ENCODE measurements around the gene SOCS1. TPM values are rescaled to one million over a fixed set of nuclear protein-coding genes. Genes with fewer than 3 reads are reported as not detected.

The SOCS1 gene
- total RNA-seq, 1 donor = 1.1 TPM

- Histone ChIP-seq H3K27ac (ENCODE audit: low read depth, low read length) (no peak within 1 kb of the TSS), H3K9me3 (ENCODE audit: low read depth, low read length) (no peaks in the 10 kb centered on the region), H3K4me3 (ENCODE audit: insufficient read depth, low read length) (no peak within 1 kb of the TSS), H3K79me2 (ENCODE audit: insufficient read depth, low read length) (no peaks in the 10 kb centered on the region), H3K27me3 (ENCODE audit: insufficient read depth, low read length) (peaks cover 4% of the 10 kb centered on the region), H4K20me1 (ENCODE audit: insufficient read depth, low read length) (no peaks in the 10 kb centered on the region), H3K4me1 (ENCODE audit: insufficient read depth, low read length) (no peaks in the 10 kb centered on the region), H3K36me3 (ENCODE audit: insufficient read depth, low read length) (no peaks in the 10 kb centered on the region), H3K4me2 (ENCODE audit: insufficient read depth, low read length) (no peak within 1 kb of the TSS), H2AFZ (ENCODE audit: low read length) (no peak within 1 kb of the TSS)
- TF ChIP-seq CTCF (IDR thresholded peaks at IDR 0.05; ENCODE audit: extremely low read depth, low read depth, low read length) = no peak
- DNase-seq (ENCODE audit: insufficient read length, low spot score, missing footprints) = peak; percentile 30
These were observed 17.1 kb upstream of the SOCS1 start, which contains the start of gene PRM3 for GRCh38 chr16:11272921-11273720. Gene PRM3 (minus strand): TSS chr16:11273629. CDS start chr16:11273595, 34 bp downstream.

- Histone ChIP-seq H3K9me3 (ENCODE audit: low read depth, low read length) (no peaks in the 10 kb centered on the region), H3K4me3 (ENCODE audit: insufficient read depth, low read length) (no peak overlapping the region), H2AFZ (ENCODE audit: low read length) (no peak overlapping the region), H3K4me1 (ENCODE audit: insufficient read depth, low read length) (no peaks in the 10 kb centered on the region), H3K27ac (ENCODE audit: low read depth, low read length) (no peak overlapping the region), H4K20me1 (ENCODE audit: insufficient read depth, low read length) (no peaks in the 10 kb centered on the region), H3K79me2 (ENCODE audit: insufficient read depth, low read length) (no peaks in the 10 kb centered on the region), H3K36me3 (ENCODE audit: insufficient read depth, low read length) (no peaks in the 10 kb centered on the region), H3K27me3 (ENCODE audit: insufficient read depth, low read length) (peaks cover 4% of the 10 kb centered on the region), H3K4me2 (ENCODE audit: insufficient read depth, low read length) (no peak overlapping the region)
- TF ChIP-seq CTCF (IDR thresholded peaks at IDR 0.05; ENCODE audit: extremely low read depth, low read depth, low read length) = no peak
- DNase-seq (ENCODE audit: insufficient read length, low spot score, missing footprints) = peak; percentile 10
These were observed 16.5 kb upstream of the SOCS1 start for GRCh38 chr16:11272484-11272883.

- no peaks in the 10 kb centered on the region for H3K36me3 ChIP-seq (ENCODE audit: insufficient read depth, low read length)
- no peak overlapping the region for H3K4me2 ChIP-seq (ENCODE audit: insufficient read depth, low read length)
- peaks cover 4% of the 10 kb centered on the region for H3K27me3 ChIP-seq (ENCODE audit: insufficient read depth, low read length)
- H3K4me1 ChIP-seq (ENCODE audit: insufficient read depth, low read length) = no peaks in the 10 kb centered on the region
- H4K20me1 ChIP-seq (ENCODE audit: insufficient read depth, low read length) = no peaks in the 10 kb centered on the region
- H3K27ac ChIP-seq (ENCODE audit: low read depth, low read length) = no peak overlapping the region
- no peak overlapping the region for H2AFZ ChIP-seq (ENCODE audit: low read length)
- no peak for TF ChIP-seq CTCF (IDR thresholded peaks at IDR 0.05; ENCODE audit: extremely low read depth, low read depth, low read length)
- H3K9me3 ChIP-seq (ENCODE audit: low read depth, low read length) = no peaks in the 10 kb centered on the region
- no peak overlapping the region for H3K4me3 ChIP-seq (ENCODE audit: insufficient read depth, low read length)
- DNase-seq (ENCODE audit: insufficient read length, low spot score, missing footprints) = peak; percentile 66
- no peaks in the 10 kb centered on the region for H3K79me2 ChIP-seq (ENCODE audit: insufficient read depth, low read length)
These were observed 15.6 kb upstream of the SOCS1 start for GRCh38 chr16:11271610-11272009.

GRCh38 chr16:11270602-11271162 is 14.7 kb upstream of the SOCS1 start:
- peak; percentile 21 for DNase-seq (ENCODE audit: insufficient read length, low spot score, missing footprints)
- TF ChIP-seq CTCF (IDR thresholded peaks at IDR 0.05; ENCODE audit: extremely low read depth, low read depth, low read length) = no peak
- H4K20me1 ChIP-seq (ENCODE audit: insufficient read depth, low read length) = no peaks in the 10 kb centered on the region
- no peaks in the 10 kb centered on the region for H3K9me3 ChIP-seq (ENCODE audit: low read depth, low read length)
- no peak overlapping the region for H3K27ac ChIP-seq (ENCODE audit: low read depth, low read length)
- no peak overlapping the region for H2AFZ ChIP-seq (ENCODE audit: low read length)
- H3K79me2 ChIP-seq (ENCODE audit: insufficient read depth, low read length) = no peaks in the 10 kb centered on the region
- H3K4me2 ChIP-seq (ENCODE audit: insufficient read depth, low read length) = no peak overlapping the region
- H3K4me1 ChIP-seq (ENCODE audit: insufficient read depth, low read length) = no peaks in the 10 kb centered on the region
- no peaks in the 10 kb centered on the region for H3K36me3 ChIP-seq (ENCODE audit: insufficient read depth, low read length)
- no peak overlapping the region for H3K4me3 ChIP-seq (ENCODE audit: insufficient read depth, low read length)
- H3K27me3 ChIP-seq (ENCODE audit: insufficient read depth, low read length) = peaks cover 4% of the 10 kb centered on the region
